Activated CD8-positive, alpha-beta memory T cell treated with anti-CD3 and anti-CD28 coated beads for 24 hours (primary cell): ENCODE measurements around the gene BAG3.
"Not testable (repeated sequence)": the region's sequence is repeated elsewhere in the genome, so short reads cannot be mapped to it uniquely, and the experiment has no call there.

Experiments used
- DNase-seq: peaks from one replicate; pipeline ENCODE4 v3.0.0-alpha.2; 2020

Gene BAG3

GRCh38 chr10:119640875-119641526, 10.2 kb upstream of the BAG3 start:
- DNase-seq = no peak

GRCh38 chr10:119642556-119643111, 8.5 kb upstream of the BAG3 start:
- DNase-seq = no peak

- DNase-seq = no peak
These were observed 7.6 kb upstream of the BAG3 start for GRCh38 chr10:119643306-119644204.

GRCh38 chr10:119644205-119644814, 6.9 kb upstream of the BAG3 start:
- DNase-seq = no peak

- DNase-seq = no peak
These were observed 6.2 kb upstream of the BAG3 start for GRCh38 chr10:119644994-119645393.

- no peak for DNase-seq
These were observed 1.1 kb upstream of the BAG3 start for GRCh38 chr10:119650062-119650461.

GRCh38 chr10:119651514-119652360, 557 bp downstream of the BAG3 start:
- peak; percentile 63 for DNase-seq

- no peak for DNase-seq
These were observed 1.2 kb downstream of the BAG3 start for GRCh38 chr10:119652361-119652730.

GRCh38 chr10:119653209-119653608, 2.0 kb downstream of the BAG3 start:
- no peak for DNase-seq

- DNase-seq = no peak
These were observed 2.7 kb downstream of the BAG3 start for GRCh38 chr10:119653916-119654315.

GRCh38 chr10:119654540-119654939, 3.4 kb downstream of the BAG3 start:
- DNase-seq = no peak

GRCh38 chr10:119655566-119656001, 4.4 kb downstream of the BAG3 start:
- DNase-seq = no peak

GRCh38 chr10:119656760-119657159, 5.6 kb downstream of the BAG3 start:
- no peak for DNase-seq

- no peak for DNase-seq
These were observed 6.5 kb downstream of the BAG3 start for GRCh38 chr10:119657725-119658124.

GRCh38 chr10:119658274-119658673, 7.1 kb downstream of the BAG3 start:
- DNase-seq = no peak

- DNase-seq = no peak
These were observed 8.8 kb downstream of the BAG3 start for GRCh38 chr10:119659951-119660350.

- not testable (repeated sequence) for DNase-seq
These were observed 11.0 kb downstream of the BAG3 start for GRCh38 chr10:119662076-119662605.

GRCh38 chr10:119663866-119664698, 12.9 kb downstream of the BAG3 start:
- DNase-seq = no peak

GRCh38 chr10:119665901-119666708, 14.9 kb downstream of the BAG3 start:
- DNase-seq = no peak

GRCh38 chr10:119666709-119667004, 15.5 kb downstream of the BAG3 start:
- DNase-seq = no peak
